Keratinocyte (primary cell): Measurements from ENCODE around the gene CANX. TPM values are rescaled to one million over a fixed set of nuclear protein-coding genes. Genes with fewer than 3 reads are reported as not detected.

Source experiments
- DNase-seq: peaks from one replicate; pipeline ENCODE4 v3.0.0-alpha.2; 2011; ENCODE audit warnings: low read depth, missing footprints, low spot score
- FAIRE-seq: peaks from 2 replicates; lab custom pipeline; 2011; peaks lifted over from hg19 to GRCh38; lab: Jason Lieb, UNC
- H2AFZ ChIP-seq: 2 replicates; pipeline ENCODE4 v1.6.0; 2012; ENCODE audit warnings: low read length, control low read depth, inconsistent platforms; ENCODE audit not compliant: control insufficient read depth
- H3K27ac ChIP-seq: 2 replicates; pipeline ENCODE4 v1.5.1; 2011; ENCODE audit warnings: low read length; ENCODE audit not compliant: control insufficient read depth, insufficient read depth
- H3K27me3 ChIP-seq: 3 replicates; pipeline ENCODE4 v1.6.0; 2011; ENCODE audit warnings: low read length; ENCODE audit not compliant: control insufficient read depth, insufficient read depth; ENCODE audit errors: extremely low read depth
- H3K36me3 ChIP-seq, 2 experiments: 2 replicates in 1 of 2; 3 replicates in 1 of 2; pipeline ENCODE4 v1.5.1; 2011; ENCODE audit warnings: low read length in 2 of 2, mild to moderate bottlenecking in 1 of 2; ENCODE audit not compliant: control insufficient read depth in 2 of 2, insufficient read depth in 2 of 2; ENCODE audit errors: extremely low read depth in 1 of 2
- H3K4me1 ChIP-seq: 3 replicates; pipeline ENCODE4 v1.5.1; 2011; ENCODE audit warnings: low read length; ENCODE audit not compliant: control insufficient read depth, insufficient read depth; ENCODE audit errors: extremely low read depth
- H3K4me2 ChIP-seq: 3 replicates; pipeline ENCODE4 v1.6.0; 2011; ENCODE audit warnings: low read depth, low read length; ENCODE audit not compliant: control insufficient read depth, insufficient read depth; ENCODE audit errors: extremely low read depth
- H3K4me3 ChIP-seq, 3 experiments: fragments of 200-600 bp in 1 of 3; sonication (generic) in 1 of 3; 2 replicates in 2 of 3; 3 replicates in 1 of 3; pipeline ENCODE4 v1.5.1; 2011 to 2016; ENCODE audit warnings: low read length in 3 of 3, mild to moderate bottlenecking in 3 of 3, control low read depth in 2 of 3, inconsistent platforms in 1 of 3, low read depth in 1 of 3, mixed read lengths in 1 of 3, mixed run types in 1 of 3, moderate library complexity in 1 of 3; ENCODE audit not compliant: control insufficient read depth in 2 of 3, insufficient read depth in 2 of 3; ENCODE audit errors: extremely low read depth in 1 of 3
- H3K79me2 ChIP-seq: 2 replicates; pipeline ENCODE4 v1.6.0; 2012; ENCODE audit warnings: low read length; ENCODE audit not compliant: control insufficient read depth, insufficient read depth
- H3K9ac ChIP-seq: 3 replicates; pipeline ENCODE4 v1.6.0; 2011; ENCODE audit warnings: low read length; ENCODE audit not compliant: control insufficient read depth, insufficient read depth; ENCODE audit errors: extremely low read depth
- H3K9me1 ChIP-seq: 3 replicates; pipeline ENCODE4 v1.6.0; 2011; ENCODE audit warnings: low read length; ENCODE audit not compliant: control insufficient read depth, insufficient read depth; ENCODE audit errors: extremely low read depth
- H3K9me3 ChIP-seq: 2 replicates; pipeline ENCODE4 v1.5.1; 2012; ENCODE audit warnings: low read depth, low read length; ENCODE audit not compliant: control insufficient read depth
- H4K20me1 ChIP-seq: 3 replicates; pipeline ENCODE4 v1.6.0; 2011; ENCODE audit warnings: low read length; ENCODE audit not compliant: control insufficient read depth, insufficient read depth; ENCODE audit errors: extremely low read depth
- EZH2 ChIP-seq: IDR thresholded peaks from one replicate; pipeline ENCODE4 v1.6.1; 2012; ENCODE audit warnings: inconsistent platforms, mild to moderate bottlenecking, low read length, moderate library complexity
- dilution Hi-C: fragments of 300-500 bp; cut with MboI; formaldehyde crosslinking; loops from one replicate; pipeline ENCODE4 v1.7.0; 2020; ENCODE audit warnings: low sequenced_read_pairs; ENCODE audit not compliant: extremely low pct_ligation_motif_present
- polyA plus RNA-seq, 5 experiments: library from polyadenylated mRNA; depleted of rRNA in 3 of 5; stranded (reverse) in 3 of 5; stranded (forward) in 1 of 5; unstranded in 1 of 5; fragments of >200 nt; gene quantifications; 1 replicate in 1 of 5; 2 replicates in 3 of 5; 3 replicates in 1 of 5; pipeline versions ENCODE4 v1.2.1 to v1.2.3, GENCODE V29; 2011 to 2012; ENCODE audit warnings: missing spikeins in 2 of 5, low read depth in 1 of 5, low replicate concordance in 1 of 5
- TF ChIP-seq, protein P1 (sequence below), 3 experiments: IDR thresholded peaks in 1 of 3; conservative IDR thresholded peaks in 1 of 3; optimal IDR thresholded peaks in 1 of 3; 2 replicates in 2 of 3; 3 replicates in 1 of 3; pipeline versions ENCODE3 to v1.5.1; 2011; ENCODE audit warnings: low read length in 3 of 3, mild to moderate bottlenecking in 3 of 3, moderate library complexity in 2 of 3, control low read depth in 1 of 3, inconsistent platforms in 1 of 3; ENCODE audit not compliant: insufficient read depth in 2 of 3; ENCODE audit errors: extremely low read depth in 1 of 3

Gene CANX
- polyA plus RNA-seq, 1 donor (not counting 4 experiments of a cell fraction or from before 2014, with no cell fraction given) = 720 TPM

DNA sequence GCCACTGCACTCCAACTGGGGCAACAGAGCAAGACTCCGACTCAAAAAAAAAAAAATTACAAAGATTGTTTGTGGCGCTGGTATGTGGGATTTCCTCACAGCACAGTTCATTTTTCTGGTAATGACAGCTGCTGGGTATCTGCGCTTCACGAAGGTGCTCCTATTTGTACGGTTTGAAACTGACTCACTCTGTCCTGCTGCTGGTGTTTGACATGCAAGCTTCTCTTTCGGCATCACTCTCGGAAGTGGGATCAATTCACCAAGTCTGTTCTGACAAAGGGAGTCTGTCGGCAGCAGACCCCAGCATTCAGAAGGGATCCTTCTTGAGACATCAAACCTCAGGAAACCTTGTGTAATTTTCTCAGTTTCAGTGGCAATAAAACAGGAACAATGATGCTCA, 60.2 kb downstream of the CANX start:
- dilution Hi-C loops = no loop called here
- FAIRE-seq = no peak
- Histone ChIP-seq H3K9me3 (no peaks in the 10 kb centered on the region), H3K4me1 (peaks cover 24% of the 10 kb centered on the region), H4K20me1 (peaks cover 22% of the 10 kb centered on the region), H3K79me2 (peaks cover 61% of the 10 kb centered on the region), H3K4me3 (no peak overlapping the region), H3K27me3 (no peaks in the 10 kb centered on the region), H3K9ac (no peak overlapping the region), H2AFZ (no peak overlapping the region), H3K4me2 (no peak overlapping the region), H3K9me1 (peaks cover 6% of the 10 kb centered on the region), H3K36me3 (no peaks in the 10 kb centered on the region), H3K27ac (no peak overlapping the region)
- no peak for DNase-seq
- TF ChIP-seq, protein P1, sequence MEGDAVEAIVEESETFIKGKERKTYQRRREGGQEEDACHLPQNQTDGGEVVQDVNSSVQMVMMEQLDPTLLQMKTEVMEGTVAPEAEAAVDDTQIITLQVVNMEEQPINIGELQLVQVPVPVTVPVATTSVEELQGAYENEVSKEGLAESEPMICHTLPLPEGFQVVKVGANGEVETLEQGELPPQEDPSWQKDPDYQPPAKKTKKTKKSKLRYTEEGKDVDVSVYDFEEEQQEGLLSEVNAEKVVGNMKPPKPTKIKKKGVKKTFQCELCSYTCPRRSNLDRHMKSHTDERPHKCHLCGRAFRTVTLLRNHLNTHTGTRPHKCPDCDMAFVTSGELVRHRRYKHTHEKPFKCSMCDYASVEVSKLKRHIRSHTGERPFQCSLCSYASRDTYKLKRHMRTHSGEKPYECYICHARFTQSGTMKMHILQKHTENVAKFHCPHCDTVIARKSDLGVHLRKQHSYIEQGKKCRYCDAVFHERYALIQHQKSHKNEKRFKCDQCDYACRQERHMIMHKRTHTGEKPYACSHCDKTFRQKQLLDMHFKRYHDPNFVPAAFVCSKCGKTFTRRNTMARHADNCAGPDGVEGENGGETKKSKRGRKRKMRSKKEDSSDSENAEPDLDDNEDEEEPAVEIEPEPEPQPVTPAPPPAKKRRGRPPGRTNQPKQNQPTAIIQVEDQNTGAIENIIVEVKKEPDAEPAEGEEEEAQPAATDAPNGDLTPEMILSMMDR (optimal IDR thresholded peaks at IDR 0.05 in 1 of 3, IDR thresholded peaks at IDR 0.05 in 1 of 3, conservative IDR thresholded peaks at IDR 0.05 in 1 of 3; ENCODE audit: extremely low read depth in 1 of 3, insufficient read depth in 2 of 3, low read length in 3 of 3) = no peak
- no peak for TF ChIP-seq EZH2

DNA sequence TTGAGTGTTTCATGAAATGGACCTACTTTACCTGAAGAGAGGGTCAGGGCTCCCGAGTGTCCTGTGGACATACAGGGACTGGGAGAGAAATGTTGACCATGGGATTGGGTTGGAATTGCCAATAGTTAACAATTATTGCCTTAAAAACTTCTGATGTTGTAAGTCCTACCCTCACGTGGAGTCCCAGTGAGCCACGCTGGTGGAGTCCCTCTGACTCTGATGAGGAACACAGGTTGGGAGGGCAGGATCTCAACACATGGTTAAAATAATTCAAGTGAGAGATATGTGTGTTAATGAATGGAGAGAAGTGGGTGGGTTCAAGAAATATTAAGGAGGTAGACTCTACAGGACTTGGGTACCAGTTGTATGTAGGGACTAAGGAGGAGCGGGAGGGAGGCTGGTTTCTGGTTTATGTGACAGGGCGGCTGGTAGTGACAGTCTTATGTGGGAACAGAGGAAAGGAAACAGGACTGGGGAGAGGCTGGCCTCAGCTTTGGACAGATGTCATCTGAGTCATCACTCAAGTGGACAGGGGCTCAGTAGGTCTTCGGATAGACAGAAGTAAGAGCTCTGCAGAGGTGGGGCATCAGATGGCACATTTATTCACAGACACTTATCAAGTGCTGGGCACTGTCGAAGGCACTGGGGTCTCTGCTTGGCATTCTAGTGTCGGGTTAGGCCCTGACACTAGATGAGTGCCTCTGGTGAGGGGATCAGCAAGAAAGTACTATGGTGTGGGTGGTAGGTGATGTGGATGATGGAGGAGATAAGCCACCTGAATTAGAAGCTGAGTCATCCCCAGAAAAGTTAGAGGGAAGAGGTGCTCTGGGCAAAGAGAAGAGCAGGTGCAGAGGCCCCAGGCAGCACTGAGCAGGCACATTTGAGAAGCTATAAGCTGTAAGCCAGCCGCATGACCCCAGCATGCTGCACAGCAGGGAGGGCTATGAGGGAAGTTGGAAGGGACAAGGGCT, 61.1 kb downstream of the CANX start:
- Histone ChIP-seq H4K20me1 (peaks cover 22% of the 10 kb centered on the region), H3K4me2 (no peak overlapping the region), H3K27me3 (no peaks in the 10 kb centered on the region), H3K79me2 (peaks cover 54% of the 10 kb centered on the region), H3K36me3 (no peaks in the 10 kb centered on the region), H3K4me3 (no peak overlapping the region), H3K9me3 (no peaks in the 10 kb centered on the region), H3K9ac (no peak overlapping the region), H3K27ac (no peak overlapping the region), H3K9me1 (peaks cover 6% of the 10 kb centered on the region), H2AFZ (no peak overlapping the region), H3K4me1 (peaks cover 28% of the 10 kb centered on the region)
- dilution Hi-C loops = no loop called here
- no peak for FAIRE-seq
- TF ChIP-seq EZH2 = no peak
- TF ChIP-seq, protein P1 (optimal IDR thresholded peaks at IDR 0.05 in 1 of 3, IDR thresholded peaks at IDR 0.05 in 1 of 3, conservative IDR thresholded peaks at IDR 0.05 in 1 of 3; ENCODE audit: extremely low read depth in 1 of 3, insufficient read depth in 2 of 3, low read length in 3 of 3) = no peak
- DNase-seq = no peak
